Ishikawa (cell line): ENCODE results near the gene LIME1.

Experiments used
- CEBPB ChIP-seq: IDR thresholded peaks from 2 replicates; pipeline ENCODE4 v1.6.1; 2012
- CREB1 ChIP-seq: IDR thresholded peaks from 2 replicates; pipeline ENCODE4 v1.6.1; 2012; ENCODE audit warnings: low read depth
- EGR1 ChIP-seq: IDR thresholded peaks from 2 replicates; pipeline ENCODE4 v1.6.1; 2012
- EP300 ChIP-seq: IDR thresholded peaks from 2 replicates; pipeline ENCODE4 v1.6.1; 2012; ENCODE audit warnings: borderline replicate concordance
- FOXM1 ChIP-seq: IDR thresholded peaks from 2 replicates; pipeline ENCODE4 v1.6.1; 2012; ENCODE audit warnings: low read depth, borderline replicate concordance
- NFIC ChIP-seq: IDR thresholded peaks from 2 replicates; pipeline ENCODE4 v1.6.1; 2012
- RAD21 ChIP-seq: IDR thresholded peaks from 2 replicates; pipeline ENCODE4 v1.6.1; 2012; ENCODE audit warnings: low read depth
- TAF1 ChIP-seq: IDR thresholded peaks from 2 replicates; pipeline ENCODE4 v1.6.1; 2012; ENCODE audit warnings: low read depth, mild to moderate bottlenecking
- TCF12 ChIP-seq: IDR thresholded peaks from 2 replicates; pipeline ENCODE4 v1.6.1; 2012; ENCODE audit warnings: low read depth
- TEAD4 ChIP-seq: IDR thresholded peaks from 2 replicates; pipeline ENCODE4 v1.6.1; 2012
- YY1 ChIP-seq: IDR thresholded peaks from 2 replicates; pipeline ENCODE4 v1.6.1; 2012; ENCODE audit warnings: low read depth
- ZBTB7A ChIP-seq: IDR thresholded peaks from 2 replicates; pipeline ENCODE4 v1.6.1; 2012; ENCODE audit warnings: low read depth
- TF ChIP-seq, protein P1 (sequence below): IDR thresholded peaks from 2 replicates; pipeline ENCODE4 v1.6.1; 2012
- TF ChIP-seq, protein P2 (sequence below): IDR thresholded peaks from 2 replicates; pipeline ENCODE4 v1.6.1; 2012; ENCODE audit warnings: low read depth, mild to moderate bottlenecking
- TF ChIP-seq, protein P3 (sequence below): IDR thresholded peaks from 2 replicates; pipeline ENCODE4 v1.6.1; 2012

The LIME1 gene

DNA sequence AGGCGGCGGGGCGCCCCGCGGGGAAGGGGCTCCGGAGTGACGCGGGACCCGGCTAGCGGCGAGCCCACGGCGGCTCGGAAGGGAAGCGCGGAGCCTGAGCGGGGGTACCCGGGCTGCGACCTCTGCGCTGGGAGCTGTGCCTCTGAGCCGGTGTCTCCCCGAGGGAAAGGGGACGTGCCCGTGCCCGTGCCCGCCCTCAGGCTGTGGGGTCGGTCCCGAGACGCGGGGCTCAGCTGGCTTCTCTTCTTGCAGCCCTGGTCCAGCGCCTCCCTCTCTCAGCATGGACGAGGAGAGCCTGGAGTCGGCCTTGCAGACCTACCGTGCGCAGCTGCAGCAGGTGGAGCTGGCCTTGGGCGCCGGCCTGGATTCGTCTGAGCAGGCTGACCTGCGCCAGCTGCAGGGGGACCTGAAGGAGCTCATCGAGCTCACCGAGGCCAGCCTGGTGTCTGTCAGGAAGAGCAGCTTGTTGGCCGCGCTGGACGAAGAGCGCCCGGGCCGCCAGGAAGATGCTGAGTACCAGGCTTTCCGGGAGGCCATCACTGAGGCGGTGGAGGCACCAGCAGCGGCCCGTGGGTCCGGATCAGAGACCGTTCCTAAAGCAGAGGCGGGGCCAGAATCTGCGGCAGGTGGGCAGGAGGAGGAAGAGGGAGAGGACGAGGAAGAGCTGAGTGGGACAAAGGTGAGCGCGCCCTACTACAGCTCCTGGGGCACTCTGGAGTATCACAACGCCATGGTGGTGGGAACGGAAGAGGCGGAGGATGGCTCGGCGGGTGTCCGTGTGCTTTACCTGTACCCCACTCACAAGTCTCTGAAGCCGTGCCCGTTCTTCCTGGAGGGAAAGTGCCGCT, 27.9 kb upstream of the LIME1 start:
- no peak for TF ChIP-seq ZBTB7A
- TF ChIP-seq, protein P1, sequence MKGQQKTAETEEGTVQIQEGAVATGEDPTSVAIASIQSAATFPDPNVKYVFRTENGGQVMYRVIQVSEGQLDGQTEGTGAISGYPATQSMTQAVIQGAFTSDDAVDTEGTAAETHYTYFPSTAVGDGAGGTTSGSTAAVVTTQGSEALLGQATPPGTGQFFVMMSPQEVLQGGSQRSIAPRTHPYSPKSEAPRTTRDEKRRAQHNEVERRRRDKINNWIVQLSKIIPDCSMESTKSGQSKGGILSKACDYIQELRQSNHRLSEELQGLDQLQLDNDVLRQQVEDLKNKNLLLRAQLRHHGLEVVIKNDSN, result no peak
- no peak for TF ChIP-seq TAF1
- no peak for TF ChIP-seq CEBPB
- TF ChIP-seq EP300, result no peak
- no peak for TF ChIP-seq YY1
- TF ChIP-seq TEAD4, result no peak
- no peak for TF ChIP-seq EGR1
- TF ChIP-seq NFIC, result no peak
- TF ChIP-seq, protein P2, sequence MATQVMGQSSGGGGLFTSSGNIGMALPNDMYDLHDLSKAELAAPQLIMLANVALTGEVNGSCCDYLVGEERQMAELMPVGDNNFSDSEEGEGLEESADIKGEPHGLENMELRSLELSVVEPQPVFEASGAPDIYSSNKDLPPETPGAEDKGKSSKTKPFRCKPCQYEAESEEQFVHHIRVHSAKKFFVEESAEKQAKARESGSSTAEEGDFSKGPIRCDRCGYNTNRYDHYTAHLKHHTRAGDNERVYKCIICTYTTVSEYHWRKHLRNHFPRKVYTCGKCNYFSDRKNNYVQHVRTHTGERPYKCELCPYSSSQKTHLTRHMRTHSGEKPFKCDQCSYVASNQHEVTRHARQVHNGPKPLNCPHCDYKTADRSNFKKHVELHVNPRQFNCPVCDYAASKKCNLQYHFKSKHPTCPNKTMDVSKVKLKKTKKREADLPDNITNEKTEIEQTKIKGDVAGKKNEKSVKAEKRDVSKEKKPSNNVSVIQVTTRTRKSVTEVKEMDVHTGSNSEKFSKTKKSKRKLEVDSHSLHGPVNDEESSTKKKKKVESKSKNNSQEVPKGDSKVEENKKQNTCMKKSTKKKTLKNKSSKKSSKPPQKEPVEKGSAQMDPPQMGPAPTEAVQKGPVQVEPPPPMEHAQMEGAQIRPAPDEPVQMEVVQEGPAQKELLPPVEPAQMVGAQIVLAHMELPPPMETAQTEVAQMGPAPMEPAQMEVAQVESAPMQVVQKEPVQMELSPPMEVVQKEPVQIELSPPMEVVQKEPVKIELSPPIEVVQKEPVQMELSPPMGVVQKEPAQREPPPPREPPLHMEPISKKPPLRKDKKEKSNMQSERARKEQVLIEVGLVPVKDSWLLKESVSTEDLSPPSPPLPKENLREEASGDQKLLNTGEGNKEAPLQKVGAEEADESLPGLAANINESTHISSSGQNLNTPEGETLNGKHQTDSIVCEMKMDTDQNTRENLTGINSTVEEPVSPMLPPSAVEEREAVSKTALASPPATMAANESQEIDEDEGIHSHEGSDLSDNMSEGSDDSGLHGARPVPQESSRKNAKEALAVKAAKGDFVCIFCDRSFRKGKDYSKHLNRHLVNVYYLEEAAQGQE, result no peak
- TF ChIP-seq, protein P3, sequence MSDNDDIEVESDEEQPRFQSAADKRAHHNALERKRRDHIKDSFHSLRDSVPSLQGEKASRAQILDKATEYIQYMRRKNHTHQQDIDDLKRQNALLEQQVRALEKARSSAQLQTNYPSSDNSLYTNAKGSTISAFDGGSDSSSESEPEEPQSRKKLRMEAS, result no peak
- TF ChIP-seq RAD21, result no peak
- TF ChIP-seq CREB1, result no peak
- no peak for TF ChIP-seq TCF12
- TF ChIP-seq FOXM1, result no peak

DNA sequence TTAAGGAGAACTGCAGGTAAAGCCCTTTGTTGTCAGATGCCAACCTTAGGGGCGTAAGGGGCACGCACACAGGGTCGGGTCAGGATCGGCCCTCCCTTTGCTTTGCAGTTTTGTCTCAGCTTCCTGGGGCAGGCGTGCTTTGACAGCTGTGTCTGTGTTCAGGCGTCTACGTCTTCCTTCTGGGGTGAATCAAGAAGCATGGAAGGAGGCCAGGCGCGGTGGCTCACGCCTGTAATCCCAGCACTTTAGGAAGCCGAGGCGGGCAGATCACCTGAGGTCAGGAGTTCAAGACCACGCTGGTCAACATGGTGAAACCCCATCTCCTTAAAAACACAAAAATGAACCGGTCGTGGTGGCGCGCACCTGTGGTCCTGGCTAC, 27.3 kb upstream of the LIME1 start:
- no peak for TF ChIP-seq RAD21
- TF ChIP-seq ZBTB7A, result no peak
- no peak for TF ChIP-seq TAF1
- TF ChIP-seq, protein P2, result no peak
- TF ChIP-seq TCF12, result no peak
- no peak for TF ChIP-seq EP300
- TF ChIP-seq EGR1, result no peak
- TF ChIP-seq CREB1, result no peak
- TF ChIP-seq, protein P3, result no peak
- no peak for TF ChIP-seq CEBPB
- TF ChIP-seq, protein P1, result no peak
- TF ChIP-seq TEAD4, result no peak
- TF ChIP-seq YY1, result no peak
- TF ChIP-seq NFIC, result no peak
- TF ChIP-seq FOXM1, result no peak

DNA sequence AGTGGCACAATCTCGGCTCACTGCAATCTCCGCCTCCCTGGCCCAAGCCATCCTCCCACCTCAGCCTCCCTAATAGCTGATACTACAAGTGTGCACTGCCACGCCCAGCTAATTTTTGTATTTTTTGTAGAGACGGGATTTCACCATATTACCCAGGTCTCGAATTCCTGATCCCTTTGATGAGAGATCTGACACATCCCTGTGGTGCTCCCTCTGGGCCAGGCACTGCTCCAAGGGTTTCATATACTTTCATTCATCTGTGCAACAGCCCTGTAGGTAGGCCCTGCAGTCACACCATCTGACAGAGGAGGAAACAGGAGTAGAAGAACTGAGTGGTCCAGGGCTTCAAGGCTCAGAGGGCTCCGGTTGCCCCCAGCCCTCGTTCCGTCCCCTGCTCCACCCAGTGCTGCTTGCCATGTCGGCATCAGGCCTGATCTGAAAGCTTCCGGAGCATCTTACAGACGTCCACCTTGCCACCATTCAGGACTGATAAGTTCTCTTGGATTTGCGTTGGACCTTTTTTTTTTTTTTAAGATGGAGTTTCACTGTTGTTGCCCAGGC, 25.3 kb upstream of the LIME1 start:
- no peak for TF ChIP-seq YY1
- TF ChIP-seq, protein P1, result no peak
- TF ChIP-seq FOXM1, result no peak
- TF ChIP-seq TEAD4, result no peak
- no peak for TF ChIP-seq RAD21
- no peak for TF ChIP-seq CEBPB
- no peak for TF ChIP-seq ZBTB7A
- no peak for TF ChIP-seq TCF12
- no peak for TF ChIP-seq EP300
- no peak for TF ChIP-seq TAF1

DNA sequence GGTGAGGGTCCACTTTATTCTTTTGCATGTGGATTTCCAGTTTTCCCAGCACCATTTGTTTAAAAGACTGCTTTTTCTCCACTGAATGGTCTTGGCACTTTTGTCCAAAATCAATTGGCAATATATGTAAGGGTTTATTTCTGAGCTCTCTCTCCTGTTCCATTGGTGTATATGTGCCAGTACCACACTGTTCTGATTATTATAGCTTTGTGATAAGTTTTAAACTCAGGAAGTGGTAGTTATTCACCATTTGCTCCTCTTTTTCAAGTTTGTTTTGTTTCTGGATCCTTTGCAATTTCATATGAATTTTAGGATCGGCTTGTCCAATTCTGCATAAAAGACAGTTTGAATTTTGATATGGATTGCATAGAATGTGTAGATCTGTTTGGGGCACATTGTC, 24.3 kb upstream of the LIME1 start:
- TF ChIP-seq, protein P2, result no peak
- no peak for TF ChIP-seq RAD21
- no peak for TF ChIP-seq TAF1
- TF ChIP-seq NFIC, result no peak
- TF ChIP-seq FOXM1, result no peak
- no peak for TF ChIP-seq TCF12
- TF ChIP-seq, protein P3, result no peak
- TF ChIP-seq, protein P1, result no peak
- no peak for TF ChIP-seq CEBPB
- no peak for TF ChIP-seq EP300
- no peak for TF ChIP-seq CREB1
- TF ChIP-seq TEAD4, result no peak
- TF ChIP-seq EGR1, result no peak
- no peak for TF ChIP-seq ZBTB7A
- no peak for TF ChIP-seq YY1
